Activated naive CD8-positive, alpha-beta T cell treated with anti-CD3 and anti-CD28 coated beads, Interleukin-2, amount 50 U/mL, for 24 hours (primary cell): ENCODE results near the gene PRR4.

Source experiments
- ATAC-seq: fragments of 150-1000 bp; cut with Tn5 transposase; one replicate; pipeline ENCODE4 v1.10.0; 2021
- DNase-seq: peaks from one replicate; pipeline ENCODE4 v3.0.0; 2021
- H3K27ac Mint-ChIP-seq: one replicate; pipeline ENCODE4 v1.8.0; 2021; ENCODE audit warnings: mild to moderate bottlenecking, mixed read lengths
- H3K27me3 Mint-ChIP-seq: one replicate; pipeline ENCODE4 v1.8.0; 2021; ENCODE audit warnings: mixed read lengths
- H3K36me3 Mint-ChIP-seq: one replicate; pipeline ENCODE4 v1.8.0; 2021; ENCODE audit warnings: low read depth, mixed read lengths
- H3K4me1 Mint-ChIP-seq: one replicate; pipeline ENCODE4 v1.8.0; 2021; ENCODE audit warnings: mixed read lengths
- H3K4me3 Mint-ChIP-seq: one replicate; pipeline ENCODE4 v1.8.0; 2021; ENCODE audit warnings: mild to moderate bottlenecking, moderate library complexity, mixed read lengths
- H3K9me3 Mint-ChIP-seq: one replicate; pipeline ENCODE4 v1.8.0; 2021; ENCODE audit warnings: mixed read lengths

Gene PRR4

DNA sequence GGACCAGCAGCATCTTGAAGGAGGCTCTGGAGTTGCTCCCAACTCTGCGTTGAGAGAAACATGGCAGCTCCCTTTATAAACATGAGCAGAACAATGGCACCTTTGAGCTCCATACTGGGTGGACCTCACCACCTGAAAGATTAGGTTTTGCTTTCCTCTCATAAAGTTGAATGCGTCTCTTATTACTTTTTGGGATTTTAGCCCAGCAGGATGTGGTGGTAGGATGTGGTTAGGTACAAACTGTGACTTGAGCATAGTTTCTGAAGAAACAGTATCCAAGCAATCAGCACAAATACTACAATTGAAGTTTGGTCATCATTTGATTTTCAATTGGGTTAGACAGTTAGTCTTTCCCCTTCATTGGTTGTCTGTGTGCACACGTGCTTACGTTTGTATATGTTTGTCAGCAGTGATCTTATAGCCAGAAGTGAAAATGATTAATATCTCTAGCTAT is at the start of gene PRR4:
Gene PRR4, minus strand, starts transcription at position 51 of the 454 bp plus-strand sequence. Its CDS starts 38 bp downstream, at position 13.
- DNase-seq (no peak), ATAC-seq (no peak)
- Mint-ChIP-seq H3K27ac (no peak within 1 kb of the TSS), H3K4me1 (peaks cover 33% of the 10 kb centered on the region), H3K4me3 (no peak within 1 kb of the TSS), H3K27me3 (no peaks in the 10 kb centered on the region), H3K9me3 (no peaks in the 10 kb centered on the region), H3K36me3 (peaks cover 19% of the 10 kb centered on the region)

DNA sequence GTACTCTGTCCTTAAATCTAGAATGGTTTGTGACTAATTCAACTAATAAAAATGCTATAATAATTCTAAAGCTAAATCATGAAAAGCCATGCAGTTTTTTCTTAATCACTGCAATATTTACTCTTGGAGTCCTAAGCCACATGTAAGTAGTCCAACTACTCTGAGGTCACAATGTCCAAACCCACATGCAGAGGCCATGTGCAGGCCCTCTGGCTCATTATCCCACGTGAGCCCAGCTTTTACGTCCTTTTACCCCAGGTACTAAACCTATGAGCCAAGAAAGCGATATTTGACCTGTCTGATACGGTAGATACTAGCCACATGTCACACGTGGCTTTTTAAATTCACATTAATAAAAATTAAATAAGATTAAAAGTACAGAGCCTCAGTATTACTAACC is 47.6 kb upstream of the PRR4 start:
- H3K27me3 Mint-ChIP-seq, result no peaks in the 10 kb centered on the region
- peaks cover 5% of the 10 kb centered on the region for H3K9me3 Mint-ChIP-seq
- H3K4me1 Mint-ChIP-seq, result no peaks in the 10 kb centered on the region
- H3K4me3 Mint-ChIP-seq, result no peak overlapping the region
- H3K27ac Mint-ChIP-seq, result no peak overlapping the region
- H3K36me3 Mint-ChIP-seq, result peaks cover 12% of the 10 kb centered on the region
- DNase-seq, result no peak
- no peak for ATAC-seq

GRCh38 chr12:10891937-10892336 is 42.7 kb upstream of the PRR4 start:
- Mint-ChIP-seq H3K36me3 (peaks cover 14% of the 10 kb centered on the region), H3K27ac (no peak overlapping the region), H3K4me1 (no peaks in the 10 kb centered on the region), H3K27me3 (no peaks in the 10 kb centered on the region), H3K9me3 (no peaks in the 10 kb centered on the region), H3K4me3 (no peak overlapping the region)
- DNase-seq, result no peak
- ATAC-seq, result no peak

GRCh38 chr12:10889226-10889625 is 40.0 kb upstream of the PRR4 start:
- ATAC-seq, result no peak
- Mint-ChIP-seq H3K4me1 (no peaks in the 10 kb centered on the region), H3K9me3 (no peaks in the 10 kb centered on the region), H3K27ac (no peak overlapping the region), H3K36me3 (peaks cover 8% of the 10 kb centered on the region), H3K27me3 (no peaks in the 10 kb centered on the region), H3K4me3 (no peak overlapping the region)
- DNase-seq, result no peak

DNA sequence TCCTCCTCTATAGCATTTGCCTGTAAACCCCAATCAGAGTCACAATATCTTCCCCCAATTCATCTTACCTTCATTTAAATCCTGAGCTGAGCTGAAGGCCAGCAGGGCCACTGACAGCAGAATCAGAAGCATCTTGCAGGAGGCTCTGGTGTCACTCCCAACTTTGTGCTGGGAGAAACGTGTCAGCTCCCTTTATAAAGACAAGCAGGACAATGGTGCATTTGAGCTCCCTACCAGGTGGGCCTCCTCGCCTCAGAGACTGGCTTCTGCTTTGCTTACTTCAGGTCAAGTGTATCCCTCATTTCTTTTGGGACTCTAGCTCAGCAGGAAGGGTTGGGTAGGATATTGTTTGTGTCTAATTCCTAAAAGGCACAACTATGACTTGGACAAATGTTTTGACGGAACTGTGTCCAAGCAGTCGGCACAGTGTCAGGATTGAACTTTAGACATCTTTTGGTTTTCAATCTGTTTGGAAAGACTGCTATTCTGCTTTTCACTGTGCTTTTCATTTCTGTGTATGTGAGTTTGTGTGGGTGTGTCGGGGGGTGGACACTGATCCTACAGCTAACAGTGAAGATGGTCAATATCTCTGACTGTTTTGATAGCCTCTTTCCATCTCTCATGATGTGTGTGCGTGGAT is 34.9 kb upstream of the PRR4 start, which contains the start of gene PRH1:
Gene PRH1, minus strand, starts transcription at position 170 of the 640 bp plus-strand sequence. Its CDS starts 38 bp downstream, at position 132.
- Mint-ChIP-seq H3K27ac (no peak within 1 kb of the TSS), H3K36me3 (peaks cover 21% of the 10 kb centered on the region), H3K4me1 (no peaks in the 10 kb centered on the region), H3K9me3 (no peaks in the 10 kb centered on the region), H3K4me3 (no peak within 1 kb of the TSS), H3K27me3 (no peaks in the 10 kb centered on the region)
- ATAC-seq, result no peak
- DNase-seq, result no peak

DNA sequence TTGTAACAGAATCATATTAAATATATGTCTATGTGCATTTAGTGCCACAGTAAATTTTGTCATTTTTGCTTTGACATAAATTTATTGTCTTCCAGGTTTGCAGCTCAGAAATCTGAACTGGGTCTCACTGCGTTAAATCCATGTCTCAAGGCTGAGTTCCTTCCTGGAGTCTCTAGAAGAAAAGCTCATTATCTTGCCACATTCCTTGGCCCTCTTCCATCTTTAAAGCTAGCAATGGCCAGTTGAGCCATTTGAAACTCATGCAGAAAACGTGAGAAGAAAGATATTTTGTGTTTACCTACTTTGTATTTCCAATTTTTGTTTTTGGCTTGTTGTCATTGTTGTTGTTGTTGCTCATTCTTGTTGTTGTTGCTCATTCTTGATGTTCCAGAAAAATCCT is 24.1 kb upstream of the PRR4 start:
- Mint-ChIP-seq H3K4me1 (no peaks in the 10 kb centered on the region), H3K27ac (no peak overlapping the region), H3K4me3 (no peak overlapping the region), H3K36me3 (peaks cover 40% of the 10 kb centered on the region), H3K27me3 (no peaks in the 10 kb centered on the region), H3K9me3 (peaks cover 24% of the 10 kb centered on the region)
- ATAC-seq (no peak), DNase-seq (no peak)

DNA sequence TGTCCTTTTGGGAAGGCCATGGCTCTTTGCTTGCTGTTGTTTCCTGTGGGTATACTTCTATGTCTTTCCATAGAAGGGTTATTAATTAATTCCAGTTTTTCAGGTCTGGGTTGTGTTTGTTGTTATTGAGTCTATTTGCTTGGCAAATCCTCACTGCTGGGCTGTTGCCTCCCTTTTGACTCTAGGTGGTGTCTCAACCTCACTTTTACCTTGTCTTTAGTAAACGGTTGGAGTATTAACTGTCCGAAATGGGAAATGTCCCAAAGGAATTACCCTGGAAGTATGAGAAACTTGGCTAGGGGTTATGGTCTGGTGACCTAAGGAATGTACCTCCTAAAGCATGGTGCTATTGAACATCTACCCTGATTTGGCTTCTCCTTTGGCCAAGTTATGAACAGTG is 18.1 kb upstream of the PRR4 start:
- Mint-ChIP-seq H3K36me3 (peaks cover 26% of the 10 kb centered on the region), H3K27me3 (no peaks in the 10 kb centered on the region), H3K9me3 (peaks cover 17% of the 10 kb centered on the region), H3K4me1 (no peaks in the 10 kb centered on the region), H3K4me3 (no peak overlapping the region), H3K27ac (no peak overlapping the region)
- DNase-seq, result no peak
- ATAC-seq, result no peak

- no peaks in the 10 kb centered on the region for H3K27me3 Mint-ChIP-seq
- peaks cover 54% of the 10 kb centered on the region for H3K9me3 Mint-ChIP-seq
- no peak overlapping the region for H3K27ac Mint-ChIP-seq
- peaks cover 49% of the 10 kb centered on the region for H3K36me3 Mint-ChIP-seq
- H3K4me3 Mint-ChIP-seq, result no peak overlapping the region
- no peaks in the 10 kb centered on the region for H3K4me1 Mint-ChIP-seq
- no peak for DNase-seq
- no peak for ATAC-seq
Measured at GRCh38 chr12:10863512-10864218, 14.4 kb upstream of the PRR4 start.

GRCh38 chr12:10861366-10861765 is 12.1 kb upstream of the PRR4 start:
- no peak for ATAC-seq
- Mint-ChIP-seq H3K9me3 (peaks cover 76% of the 10 kb centered on the region), H3K4me3 (no peak overlapping the region), H3K27ac (no peak overlapping the region), H3K4me1 (no peaks in the 10 kb centered on the region), H3K27me3 (no peaks in the 10 kb centered on the region), H3K36me3 (peaks cover 68% of the 10 kb centered on the region)
- no peak for DNase-seq

GRCh38 chr12:10855807-10856206 is 6.5 kb upstream of the PRR4 start:
- no peak for ATAC-seq
- H3K4me3 Mint-ChIP-seq, result no peak overlapping the region

GRCh38 chr12:10853776-10854175 is 4.5 kb upstream of the PRR4 start:
- no peak for ATAC-seq
- Mint-ChIP-seq H3K9me3 (peaks cover 30% of the 10 kb centered on the region), H3K4me3 (no peak overlapping the region), H3K27me3 (no peaks in the 10 kb centered on the region), H3K27ac (no peak overlapping the region), H3K36me3 (peaks cover 39% of the 10 kb centered on the region), H3K4me1 (peaks cover 33% of the 10 kb centered on the region)
- DNase-seq, result no peak

More at GRCh38 chr12:10855807-10856206, 6.5 kb upstream of the PRR4 start:
- no peak for DNase-seq
- Mint-ChIP-seq H3K9me3 (peaks cover 51% of the 10 kb centered on the region), H3K27me3 (no peaks in the 10 kb centered on the region), H3K36me3 (peaks cover 57% of the 10 kb centered on the region), H3K4me1 (peaks cover 22% of the 10 kb centered on the region), H3K27ac (no peak overlapping the region)

DNA sequence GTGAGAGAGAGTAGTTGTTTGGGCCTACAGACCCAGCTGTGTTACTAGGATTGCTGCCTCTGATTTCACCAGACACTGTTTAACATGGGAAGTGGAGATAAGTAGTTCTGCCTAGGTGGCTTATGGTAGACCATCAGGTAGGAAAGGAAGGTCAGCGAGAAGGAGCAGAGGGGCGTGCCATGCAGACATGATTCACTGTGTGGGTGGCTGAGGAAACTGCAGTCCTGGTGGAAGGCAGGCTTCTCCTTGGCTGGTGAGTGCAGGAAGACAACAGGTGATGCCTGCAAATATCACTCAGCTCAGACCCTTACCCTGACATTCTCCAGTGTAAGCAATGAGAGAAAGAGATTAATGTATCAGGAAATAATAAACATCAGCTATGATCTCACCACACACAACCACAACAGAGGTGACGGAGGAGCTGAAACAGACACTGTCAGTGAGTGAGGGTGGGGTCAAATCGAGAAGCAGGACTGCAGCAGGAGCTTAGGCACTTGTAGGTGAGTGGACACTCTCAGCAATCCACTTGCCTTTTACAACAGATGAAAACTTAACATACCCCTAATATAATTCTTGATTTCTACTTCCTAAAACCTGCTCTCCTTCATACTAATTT is 2.1 kb upstream of the PRR4 start:
- Mint-ChIP-seq H3K9me3 (peaks cover 8% of the 10 kb centered on the region), H3K4me3 (no peak overlapping the region), H3K4me1 (peaks cover 33% of the 10 kb centered on the region), H3K27ac (no peak overlapping the region), H3K36me3 (peaks cover 24% of the 10 kb centered on the region), H3K27me3 (no peaks in the 10 kb centered on the region)
- DNase-seq (no peak), ATAC-seq (peak; percentile 15)

GRCh38 chr12:10847744-10848143 is 1.5 kb downstream of the PRR4 start:
- peaks cover 30% of the 10 kb centered on the region for H3K4me1 Mint-ChIP-seq
- no peaks in the 10 kb centered on the region for H3K27me3 Mint-ChIP-seq
- no peak overlapping the region for H3K27ac Mint-ChIP-seq
- ATAC-seq (no peak), DNase-seq (no peak)
- H3K4me3 Mint-ChIP-seq, result no peak overlapping the region
- no peaks in the 10 kb centered on the region for H3K9me3 Mint-ChIP-seq
- peaks cover 19% of the 10 kb centered on the region for H3K36me3 Mint-ChIP-seq

GRCh38 chr12:10842862-10843261 is 6.4 kb downstream of the PRR4 start:
- DNase-seq (no peak), ATAC-seq (no peak)
- H3K27ac Mint-ChIP-seq, result no peak overlapping the region
- H3K27me3 Mint-ChIP-seq, result no peaks in the 10 kb centered on the region
- H3K9me3 Mint-ChIP-seq, result peaks cover 5% of the 10 kb centered on the region
- no peaks in the 10 kb centered on the region for H3K4me1 Mint-ChIP-seq
- peaks cover 22% of the 10 kb centered on the region for H3K36me3 Mint-ChIP-seq
- H3K4me3 Mint-ChIP-seq, result no peak overlapping the region

GRCh38 chr12:10838461-10838860 is 10.8 kb downstream of the PRR4 start:
- DNase-seq, result no peak
- Mint-ChIP-seq H3K9me3 (peaks cover 8% of the 10 kb centered on the region), H3K36me3 (peaks cover 9% of the 10 kb centered on the region), H3K4me1 (no peaks in the 10 kb centered on the region), H3K27ac (no peak overlapping the region), H3K27me3 (no peaks in the 10 kb centered on the region), H3K4me3 (no peak overlapping the region)
- no peak for ATAC-seq
